Tibial artery (tissue), 4 donors: ENCODE measurements around the gene UBE2D2.
A peak's percentile ranks its signal among the peaks of the same experiment; 100 is the strongest.

Experiments
- DNase-seq, 2 donors: peaks; one replicate each; pipeline ENCODE4 v3.0.0-alpha.2; 2019
- H3K27ac ChIP-seq, 2 donors: fragments of 200-600 bp; sonication (generic) in 1 of 2; 1 replicate in 1 of 2; 2 replicates in 1 of 2; pipeline ENCODE4 v1.5.1; 2018 to 2019; ENCODE audit warnings: mild to moderate bottlenecking in 1 of 2
- H3K27me3 ChIP-seq, 2 donors: fragments of 200-600 bp; sonication (generic) in 1 of 2; one replicate each; pipeline versions ENCODE4 v1.5.1 to v1.6.0; 2016 to 2019
- H3K36me3 ChIP-seq, 3 donors: fragments of 200-600 bp; sonication (generic) in 2 of 3; one replicate each; pipeline ENCODE4 v1.5.1; 2016 to 2019; ENCODE audit warnings: mild to moderate bottlenecking in 2 of 3
- H3K4me1 ChIP-seq, 4 donors: fragments of 200-600 bp; sonication (generic) in 2 of 4; 1 replicate in 3 of 4; 2 replicates in 1 of 4; pipeline ENCODE4 v1.5.1; 2016 to 2019
- H3K4me3 ChIP-seq, 2 donors: fragments of 200-600 bp; sonication (generic) in 1 of 2; 1 replicate in 1 of 2; 2 replicates in 1 of 2; pipeline ENCODE4 v1.5.1; 2018 to 2019; ENCODE audit warnings: mild to moderate bottlenecking in 2 of 2
- H3K9me3 ChIP-seq, 3 donors: fragments of 200-600 bp; sonication (generic) in 1 of 3; one replicate each; pipeline ENCODE4 v1.5.1; 2016 to 2019
- CTCF ChIP-seq, 2 experiments: fragments of 200-600 bp in 1 of 2; fragments of 450-650 bp in 1 of 2; IDR thresholded peaks; one replicate each; pipeline ENCODE4 v1.5.1; 2017 to 2019; ENCODE audit warnings: antibody characterized with exemption in 2 of 2, mild to moderate bottlenecking in 1 of 2, moderate library complexity in 1 of 2
- intact Hi-C: fragments of 100-400 bp; cut with DNase I; formaldehyde crosslinking; loops from one replicate; pipeline ENCODE4 v1.15.0; 2023; ENCODE audit warnings: low total_unique reads

Gene UBE2D2

DNA sequence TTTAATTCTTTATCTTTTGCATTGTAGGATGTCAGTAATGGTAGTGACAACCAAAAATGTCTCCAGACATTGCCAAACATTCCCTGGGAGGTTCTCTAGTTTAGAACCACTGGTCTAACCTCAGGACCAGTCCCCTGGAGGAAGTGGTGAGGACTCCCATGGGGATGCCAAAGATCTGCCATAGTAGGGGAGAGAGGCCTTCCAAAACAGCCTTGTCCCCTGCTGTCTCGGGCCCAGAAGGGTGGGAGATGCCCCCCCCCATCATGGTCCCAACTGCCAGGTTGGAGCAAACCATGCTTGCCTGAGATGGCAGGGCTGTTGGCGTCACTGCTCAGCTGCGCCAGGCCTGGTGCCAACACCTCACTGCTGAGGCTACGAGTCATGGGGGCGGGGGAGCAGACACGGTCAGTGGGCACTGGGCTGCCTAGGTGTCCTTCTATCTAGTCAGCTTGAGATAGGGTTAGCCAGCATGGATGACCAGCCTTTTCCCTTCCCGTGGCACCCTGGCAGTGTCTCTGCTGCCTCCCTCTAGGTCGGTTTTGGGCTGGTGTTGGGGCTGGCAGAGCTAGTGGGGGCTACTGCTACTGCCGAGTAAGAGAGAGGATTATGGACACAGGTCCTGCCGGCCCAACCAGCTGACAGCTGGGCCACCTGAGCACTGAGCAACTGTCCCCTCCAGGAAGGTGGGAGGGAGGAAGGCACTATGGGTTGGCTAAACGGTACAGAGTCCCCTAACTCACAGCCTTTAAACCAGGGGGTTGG, 78.7 kb downstream of the UBE2D2 start:
- no peaks in the 10 kb centered on the region for H3K36me3 ChIP-seq
- TF ChIP-seq CTCF (IDR thresholded peaks at IDR 0.05), result no peak
- DNase-seq, result peak in 1 of 2 donors; percentile 64
- H3K4me1 ChIP-seq, result peaks cover 7 to 53% (median 35%) of the 10 kb centered on the region in 4 donors
- no peak overlapping the region for H3K27ac ChIP-seq
- H3K27me3 ChIP-seq, result no peaks in the 10 kb centered on the region
- intact Hi-C loops, result loop anchor here (10.0 kb wide), 1 partner anchor 205 kb away; no protein-coding TSS in a partner anchor
- H3K4me3 ChIP-seq, result no peak overlapping the region
- H3K9me3 ChIP-seq, result no peaks in the 10 kb centered on the region

DNA sequence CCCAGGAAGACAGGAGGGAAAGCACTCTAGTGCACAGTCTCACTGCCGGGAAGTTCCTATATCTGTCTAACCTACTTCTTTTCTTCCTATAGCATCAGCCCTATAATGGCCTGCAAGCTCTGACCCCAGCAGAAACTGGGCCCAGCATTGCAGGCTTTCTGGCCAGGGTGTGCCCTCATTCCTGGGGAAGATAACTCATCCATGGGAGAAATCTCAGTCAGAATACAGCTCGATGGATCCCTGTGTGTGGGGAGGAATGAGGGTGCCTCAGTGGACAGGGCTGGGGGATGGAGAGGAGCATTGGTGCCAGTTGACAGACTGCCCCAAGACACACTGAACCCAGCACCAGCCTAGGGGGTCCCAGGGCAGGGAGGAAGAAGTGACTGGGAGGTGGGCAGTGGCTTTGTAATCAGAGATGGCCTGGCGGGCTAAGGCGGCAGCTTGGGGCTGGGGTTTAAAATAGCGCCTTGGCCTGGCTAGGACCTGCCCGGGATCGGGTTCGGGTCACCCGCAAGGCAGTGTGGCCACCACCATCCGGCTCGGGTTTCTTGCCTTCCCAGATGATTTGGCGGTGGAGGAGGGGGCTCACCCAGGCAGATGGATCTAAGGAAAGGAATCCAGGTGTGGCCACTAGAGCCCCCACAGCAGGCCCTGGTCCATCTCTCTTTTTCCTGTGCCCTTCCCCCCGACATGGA, 79.4 kb downstream of the UBE2D2 start:
- peak; percentile 15 to 59 for DNase-seq
- H3K36me3 ChIP-seq, result no peaks in the 10 kb centered on the region
- H3K27ac ChIP-seq, result no peak overlapping the region
- no peaks in the 10 kb centered on the region for H3K9me3 ChIP-seq
- intact Hi-C loops, result no loop called here
- peaks cover 7 to 49% (median 33%) of the 10 kb centered on the region in 4 donors for H3K4me1 ChIP-seq
- TF ChIP-seq CTCF (IDR thresholded peaks at IDR 0.05), result no peak
- no peaks in the 10 kb centered on the region for H3K27me3 ChIP-seq
- no peak overlapping the region for H3K4me3 ChIP-seq

DNA sequence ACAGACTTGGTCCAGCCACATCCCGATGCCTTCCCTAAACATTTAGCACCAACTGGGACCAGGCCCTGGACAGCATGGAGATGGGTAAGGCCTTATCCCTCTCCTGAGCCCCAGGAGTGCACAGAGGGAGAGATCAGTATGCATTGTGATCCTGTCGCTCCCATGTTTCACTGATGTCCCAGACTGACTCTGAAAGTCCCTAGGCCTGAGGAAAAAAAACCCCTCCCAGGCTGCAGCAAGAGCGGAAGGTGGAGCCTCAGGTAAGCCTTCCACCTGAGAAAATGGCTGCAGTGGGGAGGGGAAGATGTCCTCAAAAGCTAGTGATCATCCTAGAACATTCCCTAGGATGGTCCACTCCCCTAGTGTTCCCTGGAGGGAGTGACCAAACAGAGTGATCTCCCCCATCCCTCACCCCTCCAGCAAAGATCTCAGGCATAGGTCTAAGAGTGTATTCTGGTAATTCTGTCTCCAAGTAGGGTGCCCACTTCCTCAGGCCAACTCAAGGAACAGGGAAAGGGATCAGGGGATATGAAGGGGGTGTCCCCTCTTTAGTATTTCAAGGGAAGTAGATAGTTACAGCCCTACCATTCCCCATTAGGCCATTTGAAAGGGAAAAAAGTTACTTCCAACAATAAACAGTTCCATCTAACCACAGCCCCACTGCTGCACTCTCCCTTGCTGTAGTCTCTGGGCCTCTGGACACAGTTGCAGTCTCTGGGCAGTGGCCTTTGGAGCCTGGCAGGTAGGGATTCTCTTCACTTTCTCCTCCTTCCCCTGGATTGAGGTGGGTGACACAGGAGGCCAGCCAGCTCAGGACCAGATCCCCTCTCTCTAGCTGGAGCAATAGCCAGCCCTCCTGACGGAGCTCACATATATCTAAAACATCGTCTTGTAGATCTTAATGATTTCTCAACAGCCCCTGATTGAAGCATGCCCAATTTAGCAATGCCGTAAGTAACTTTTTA, 80.3 kb downstream of the UBE2D2 start:
- Histone ChIP-seq H3K4me1 (peaks cover 7 to 40% (median 27%) of the 10 kb centered on the region in 4 donors), H3K27me3 (no peaks in the 10 kb centered on the region), H3K4me3 (no peak overlapping the region), H3K27ac (no peak overlapping the region), H3K36me3 (no peaks in the 10 kb centered on the region), H3K9me3 (no peaks in the 10 kb centered on the region)
- peak; percentile 16 to 55 for DNase-seq
- TF ChIP-seq CTCF (IDR thresholded peaks at IDR 0.05), result no peak
- intact Hi-C loops, result no loop called here

GRCh38 chr5:139642213-139642612, 81.1 kb downstream of the UBE2D2 start:
- peaks cover 7 to 40% (median 22%) of the 10 kb centered on the region in 4 donors for H3K4me1 ChIP-seq
- TF ChIP-seq CTCF (IDR thresholded peaks at IDR 0.05), result no peak

More at GRCh38 chr5:139642213-139642612, 81.1 kb downstream of the UBE2D2 start:
- peak in 1 of 2 donors; percentile 40 for DNase-seq
- H3K9me3 ChIP-seq, result no peaks in the 10 kb centered on the region
- H3K27ac ChIP-seq, result no peak overlapping the region
- no peak overlapping the region for H3K4me3 ChIP-seq
- H3K36me3 ChIP-seq, result no peaks in the 10 kb centered on the region
- no peaks in the 10 kb centered on the region for H3K27me3 ChIP-seq
- intact Hi-C loops, result no loop called here
